GM19023 (cell line): ENCODE results near the gene RIMS4.

Experiments
- ATAC-seq: cut with Tn5 transposase; IDR thresholded peaks from one replicate; pipeline ENCODE4 v1.9.1; 2021; ENCODE audit warnings: mild to moderate bottlenecking, moderate library complexity; ENCODE audit not compliant: unreplicated experiment

RIMS4 gene

GRCh38 chr20:44723798-44724362 lies 86.5 kb downstream of the RIMS4 start:
- ATAC-seq, result no peak

- ATAC-seq, result no peak
Observed at GRCh38 chr20:44723391-44723790, 87.0 kb downstream of the RIMS4 start.

- no peak for ATAC-seq
Observed at GRCh38 chr20:44722990-44723389, 87.4 kb downstream of the RIMS4 start.

GRCh38 chr20:44721785-44722054 lies 88.6 kb downstream of the RIMS4 start:
- ATAC-seq, result no peak

GRCh38 chr20:44720997-44721784 lies 89.2 kb downstream of the RIMS4 start:
- no peak for ATAC-seq

GRCh38 chr20:44720621-44720996 lies 89.7 kb downstream of the RIMS4 start:
- ATAC-seq, result no peak

- ATAC-seq, result no peak
Observed at GRCh38 chr20:44719841-44720240, 90.5 kb downstream of the RIMS4 start.

GRCh38 chr20:44717986-44718385 lies 92.4 kb downstream of the RIMS4 start:
- ATAC-seq, result no peak

GRCh38 chr20:44716309-44717106 lies 93.8 kb downstream of the RIMS4 start:
- ATAC-seq, result no peak

- no peak for ATAC-seq
Observed at GRCh38 chr20:44715499-44716308, 94.6 kb downstream of the RIMS4 start.

GRCh38 chr20:44714701-44715498 lies 95.4 kb downstream of the RIMS4 start, which contains the start of gene CCN5:
Gene CCN5, plus strand, starts transcription at chr20:44715369. Its CDS starts 22 bp downstream, at chr20:44715391.
- no peak for ATAC-seq

GRCh38 chr20:44714102-44714700 lies 96.1 kb downstream of the RIMS4 start:
- ATAC-seq, result no peak

- no peak for ATAC-seq
Observed at GRCh38 chr20:44711237-44711636, 99.1 kb downstream of the RIMS4 start.

GRCh38 chr20:44709797-44710196 lies 100.5 kb downstream of the RIMS4 start:
- no peak for ATAC-seq

GRCh38 chr20:44709380-44709779 lies 101.0 kb downstream of the RIMS4 start:
- ATAC-seq, result no peak

GRCh38 chr20:44707018-44707579 lies 103.2 kb downstream of the RIMS4 start:
- no peak for ATAC-seq

GRCh38 chr20:44706301-44707017 lies 103.9 kb downstream of the RIMS4 start:
- no peak for ATAC-seq

GRCh38 chr20:44705364-44706094 lies 104.8 kb downstream of the RIMS4 start:
- ATAC-seq, result no peak
